Stimulated activated CD8-positive, alpha-beta memory T cell treated with anti-CD3 and anti-CD28 coated beads, Interleukin-7, amount 100 ng/mL, for 1 hour (primary cell): ENCODE results near the gene CFAP97D1.
A peak's percentile ranks its signal among the peaks of the same experiment; 100 is the strongest.
"Not testable (repeated sequence)": the region's sequence is repeated elsewhere in the genome, so short reads cannot be mapped to it uniquely, and the experiment has no call there.

Experiments used
- DNase-seq, 2 donors: peaks; one replicate each; pipeline ENCODE4 v3.0.0-alpha.2; 2020; ENCODE audit warnings: low read depth in 2 of 2

The CFAP97D1 gene

DNA sequence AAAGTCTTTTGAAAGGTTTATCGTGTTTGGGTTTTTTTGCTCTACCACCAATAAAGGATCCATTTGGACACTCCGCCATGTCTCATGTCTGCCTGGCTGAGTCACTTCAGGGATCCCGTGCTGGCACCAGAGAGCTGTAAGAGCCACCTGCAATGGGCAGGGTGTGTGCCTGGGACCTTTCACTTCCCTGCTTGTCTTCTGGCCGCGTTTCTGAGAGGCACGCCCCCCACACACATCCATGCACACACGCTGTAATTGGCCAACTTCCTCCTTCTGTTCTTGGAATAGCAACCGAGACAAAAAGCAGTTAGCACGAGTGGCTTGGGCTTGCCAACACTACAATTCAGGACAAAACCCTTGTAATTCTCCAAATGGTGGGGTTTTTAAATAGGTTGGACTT is 11.9 kb upstream of the CFAP97D1 start:
- DNase-seq, result no peak

DNA sequence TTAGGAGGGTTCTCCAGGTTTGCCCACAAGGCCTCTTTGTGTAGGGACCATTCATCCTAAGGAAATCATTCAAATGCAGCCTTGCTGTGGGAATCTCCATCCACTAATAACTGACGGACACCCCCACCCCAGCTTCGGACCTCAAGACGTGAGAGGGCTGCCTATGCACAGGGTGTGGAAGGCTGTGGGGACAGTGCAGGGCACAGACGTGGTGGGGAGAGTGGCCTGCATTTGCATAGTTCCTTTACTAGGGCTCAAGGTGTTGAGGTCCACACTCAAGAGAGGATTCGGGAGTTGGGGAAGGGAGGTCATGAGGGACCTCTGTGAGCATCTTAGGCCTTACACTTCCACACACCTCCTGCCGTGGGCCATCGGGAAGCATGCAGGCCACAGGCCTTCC is 11.3 kb upstream of the CFAP97D1 start:
- no peak for DNase-seq

DNA sequence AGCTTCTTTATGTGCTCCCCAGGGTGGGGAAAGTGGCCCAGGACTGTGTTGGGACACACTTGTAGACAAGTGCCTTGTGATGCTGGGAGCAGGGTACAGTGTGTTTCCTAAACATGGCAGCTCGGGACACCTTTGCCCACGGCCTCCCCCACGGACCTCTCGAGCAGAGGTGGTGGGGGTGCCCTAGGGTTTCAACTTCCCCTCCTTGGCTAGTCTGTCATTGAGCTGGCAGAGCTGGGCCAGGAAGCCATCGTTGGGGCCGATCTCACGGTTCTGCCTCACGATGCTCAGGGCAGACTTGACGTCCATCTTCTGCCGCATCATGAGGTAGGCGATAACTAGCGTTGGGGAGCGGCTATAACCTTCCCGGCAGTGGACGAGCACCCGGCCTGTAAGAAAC is 10.8 kb upstream of the CFAP97D1 start:
- no peak for DNase-seq

DNA sequence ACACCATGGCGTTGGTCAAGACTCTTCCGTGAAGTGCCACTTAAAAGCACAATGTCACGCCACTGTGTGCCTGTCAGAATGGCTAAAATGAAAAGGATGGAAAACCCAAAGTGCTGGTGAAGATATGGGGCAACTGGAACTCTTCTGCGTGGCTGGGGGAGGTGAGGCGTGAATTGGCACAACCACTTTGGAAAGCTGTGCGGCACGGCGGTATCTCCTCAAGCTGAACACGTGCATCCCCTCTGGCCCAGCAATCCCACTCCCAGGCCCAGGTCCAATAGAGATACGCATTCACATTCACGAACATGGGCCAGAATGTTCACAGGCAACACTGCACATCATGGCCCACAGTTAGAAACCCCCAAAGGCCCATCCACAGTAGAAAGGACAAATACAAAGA is 10.4 kb upstream of the CFAP97D1 start:
- DNase-seq, result no peak

DNA sequence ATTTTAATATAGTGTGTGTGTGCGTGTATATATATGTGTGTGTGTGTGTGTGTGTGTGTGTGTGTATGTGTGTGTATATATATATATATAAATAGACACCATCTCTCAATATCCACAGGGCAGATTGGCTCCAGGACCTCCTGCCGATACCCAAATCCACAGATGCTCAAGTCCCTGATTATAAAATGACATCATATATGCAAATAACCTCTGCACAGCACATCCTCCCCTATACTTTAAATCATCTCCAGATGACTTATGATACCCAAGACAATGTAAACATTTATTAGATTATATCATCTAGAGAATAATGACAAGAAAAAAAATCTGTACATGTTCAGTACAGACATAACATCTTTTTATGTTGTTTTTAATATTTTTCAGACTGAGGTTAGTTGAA is 9.3 kb upstream of the CFAP97D1 start:
- no peak for DNase-seq

DNA sequence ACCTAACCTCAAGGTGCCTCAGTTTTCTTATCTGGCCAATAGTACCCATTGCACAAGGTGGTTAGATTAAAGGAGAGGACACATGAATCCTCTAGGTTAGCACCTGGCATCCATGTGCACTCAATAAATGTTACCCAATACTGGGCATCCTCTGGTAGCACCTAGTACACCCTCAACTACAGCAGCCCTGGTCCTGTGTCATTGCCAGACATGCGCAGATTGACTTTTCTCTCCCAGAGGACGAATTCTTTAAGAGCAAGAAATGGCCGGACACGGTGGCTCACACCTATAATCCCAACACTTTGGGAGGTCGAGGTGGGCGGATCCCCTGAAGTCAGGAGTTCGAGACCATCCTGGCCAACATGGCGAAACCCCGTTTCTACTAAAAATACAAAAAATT is 8.8 kb upstream of the CFAP97D1 start:
- DNase-seq, result no peak

DNA sequence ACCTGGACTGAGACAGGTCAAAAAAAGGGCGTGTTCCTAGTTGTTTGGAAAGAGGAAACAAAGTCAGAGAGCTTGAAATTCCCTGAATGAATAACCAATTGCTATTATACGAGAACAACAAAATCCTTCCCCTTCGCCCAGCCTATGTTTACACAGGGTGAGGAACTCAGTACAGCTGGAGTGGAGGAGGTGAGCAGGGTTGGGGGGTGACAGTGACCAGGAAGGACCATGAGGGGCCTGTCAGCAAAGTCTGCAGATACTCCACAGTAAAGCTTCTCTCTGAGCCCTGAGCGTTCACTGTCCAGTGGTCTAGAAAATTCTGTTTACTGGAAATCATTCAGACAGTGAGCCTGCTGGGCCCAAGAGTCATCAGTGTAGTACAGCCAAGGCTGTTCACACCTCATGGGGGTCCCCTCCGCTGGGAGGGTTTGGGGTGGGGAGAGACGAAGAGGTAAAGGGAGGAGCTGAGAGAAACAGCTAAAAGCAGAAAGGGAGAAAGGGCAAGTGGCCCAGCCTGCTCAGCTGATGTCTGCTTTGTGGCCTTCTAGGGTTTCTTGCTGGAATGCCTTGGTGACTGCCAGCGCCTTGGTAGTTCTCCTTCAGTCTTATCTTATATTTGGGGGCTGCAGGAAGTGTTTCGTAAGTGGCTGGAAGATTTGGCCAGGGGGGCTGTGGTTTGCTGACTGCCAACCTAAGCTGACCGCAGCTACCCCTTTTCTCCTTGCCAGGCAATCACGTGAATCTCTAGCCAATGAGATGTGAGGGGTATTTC is 7.2 kb upstream of the CFAP97D1 start:
- no peak for DNase-seq

DNA sequence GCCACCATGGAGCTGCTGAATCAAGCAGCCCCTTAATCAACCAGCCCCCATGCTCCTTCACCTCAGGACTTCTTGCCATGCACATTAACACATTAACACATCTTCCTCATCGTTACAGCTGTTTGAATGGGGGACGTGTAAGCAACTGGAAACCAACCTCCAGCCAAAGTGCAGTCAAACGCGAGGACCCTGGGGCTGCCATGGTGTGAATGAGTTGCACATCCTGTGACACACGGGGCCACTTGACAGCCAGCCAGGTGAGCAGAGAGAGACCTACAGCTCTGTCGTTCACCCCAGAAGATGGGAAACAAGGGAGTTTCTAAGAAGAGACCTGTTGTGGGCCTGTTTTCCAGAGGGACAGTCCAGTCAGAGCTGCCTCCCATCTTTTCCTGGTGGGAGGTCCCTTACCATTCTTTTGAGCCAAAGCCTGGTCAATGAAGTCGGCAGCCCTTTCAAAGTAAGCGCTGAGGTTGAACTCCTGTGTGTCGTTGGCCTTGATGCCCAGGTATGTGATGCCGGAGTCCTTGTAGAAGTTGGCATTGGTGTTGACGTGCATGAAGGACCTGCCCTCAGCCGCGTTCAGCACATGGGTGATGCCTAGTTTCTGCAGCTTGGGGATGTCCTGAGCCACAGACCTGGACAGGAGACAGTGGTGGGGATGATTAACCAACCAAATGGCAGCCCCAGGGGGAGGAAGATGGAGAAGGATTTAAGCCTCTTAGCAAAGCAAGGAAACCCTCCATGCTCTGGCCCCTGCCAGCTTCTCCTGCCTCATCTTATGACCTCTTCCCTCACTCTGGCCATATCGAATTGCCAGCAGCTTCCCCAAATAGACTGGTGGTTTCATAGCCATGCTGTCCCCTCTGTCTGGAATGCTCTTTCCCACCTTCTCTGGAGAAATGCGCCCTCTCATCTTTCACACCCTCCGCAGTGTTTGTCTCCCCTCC is 5.7 kb upstream of the CFAP97D1 start:
- DNase-seq, result no peak

DNA sequence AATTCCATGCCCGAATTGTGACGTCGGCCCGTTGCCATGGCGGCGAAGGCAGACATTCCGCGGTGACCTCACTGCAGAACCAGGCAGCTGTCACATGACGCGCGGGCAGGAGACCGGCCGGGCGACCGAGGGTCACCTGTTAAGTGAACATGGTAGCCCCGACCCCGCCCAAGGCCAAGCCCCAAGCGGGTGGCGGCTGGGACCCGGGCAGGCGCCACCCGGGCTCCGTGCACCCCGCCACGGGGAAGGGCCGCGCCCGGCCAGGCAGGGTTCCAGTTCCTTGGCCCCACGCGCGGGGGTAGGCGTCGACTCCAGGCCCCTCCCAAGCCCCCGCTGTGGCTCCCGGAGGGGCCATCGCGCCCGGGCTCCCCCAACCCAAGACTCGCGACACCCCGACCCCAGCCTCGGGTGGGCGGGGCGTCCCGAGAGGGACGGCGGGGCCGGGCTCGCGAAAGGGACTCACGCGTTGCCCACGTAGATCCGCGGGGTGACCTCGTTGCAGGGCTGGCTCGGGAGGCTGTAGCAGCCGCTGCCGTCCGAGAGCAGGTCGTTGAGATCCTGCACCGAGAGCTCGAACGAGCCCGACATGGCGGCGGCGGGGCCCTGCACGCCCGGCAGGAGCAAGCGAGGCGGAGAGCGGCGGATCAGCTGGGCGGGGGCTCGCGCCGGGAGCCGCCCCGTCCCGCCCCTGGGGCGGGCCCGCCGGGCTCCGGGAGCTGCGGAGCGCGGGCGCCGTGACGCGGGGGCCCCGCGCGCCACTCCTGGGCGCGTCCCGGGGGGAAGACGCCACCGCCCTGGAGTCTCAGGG is 1.7 kb upstream of the CFAP97D1 start, which contains the start of gene DUSP3:
Gene DUSP3 (minus strand): TSS at position 641 of the 808 bp plus-strand sequence. CDS start 53 bp downstream, at position 588.
- DNase-seq, result peak; percentile 37 to 40

DNA sequence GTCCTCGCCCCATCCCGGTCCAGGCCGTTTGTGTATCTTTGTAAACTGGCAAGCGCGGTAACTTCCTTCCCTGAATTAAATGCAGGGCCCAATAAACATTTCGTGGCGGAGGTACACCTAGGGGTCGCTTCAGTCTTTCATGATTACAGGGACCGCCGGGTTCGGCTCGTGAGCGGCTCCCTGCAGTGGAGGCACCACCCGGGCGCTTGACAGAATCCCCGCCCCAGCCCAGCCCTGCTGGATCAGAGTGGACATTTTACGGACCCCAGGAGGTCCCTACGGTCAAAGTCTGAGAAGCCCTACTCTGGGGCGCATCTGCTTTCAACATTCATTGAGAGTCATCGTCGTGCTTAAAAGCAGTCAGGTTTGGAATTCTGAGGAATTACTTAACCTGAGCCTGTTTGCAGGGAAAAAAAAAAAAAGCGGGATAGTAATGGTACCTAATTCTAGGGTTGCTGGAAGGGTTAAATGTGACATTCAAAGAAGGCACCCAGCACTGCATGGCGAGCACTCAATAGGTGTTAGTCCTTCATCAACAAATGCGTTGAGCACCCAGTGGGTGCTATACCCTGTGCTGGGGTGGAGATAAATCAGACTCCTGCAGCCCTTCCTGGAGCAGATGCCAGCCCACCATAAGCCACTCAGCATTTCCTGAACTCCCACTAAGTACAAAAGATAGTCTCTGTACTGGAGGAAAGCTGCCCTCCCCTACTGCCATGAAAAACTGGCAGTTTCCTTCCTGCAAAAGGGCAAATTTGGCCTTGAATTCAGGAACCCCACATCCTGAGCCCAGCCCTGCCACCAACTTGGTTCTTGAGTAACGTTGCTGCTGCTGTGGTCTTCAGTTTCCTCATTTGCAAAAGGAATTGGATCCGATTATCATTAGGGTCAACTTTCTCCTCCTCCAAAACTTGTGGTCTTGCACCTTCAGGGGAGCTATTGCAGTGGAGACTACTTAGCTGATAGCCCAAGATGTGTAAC is 800 bp upstream of the CFAP97D1 start:
- no peak for DNase-seq

DNA sequence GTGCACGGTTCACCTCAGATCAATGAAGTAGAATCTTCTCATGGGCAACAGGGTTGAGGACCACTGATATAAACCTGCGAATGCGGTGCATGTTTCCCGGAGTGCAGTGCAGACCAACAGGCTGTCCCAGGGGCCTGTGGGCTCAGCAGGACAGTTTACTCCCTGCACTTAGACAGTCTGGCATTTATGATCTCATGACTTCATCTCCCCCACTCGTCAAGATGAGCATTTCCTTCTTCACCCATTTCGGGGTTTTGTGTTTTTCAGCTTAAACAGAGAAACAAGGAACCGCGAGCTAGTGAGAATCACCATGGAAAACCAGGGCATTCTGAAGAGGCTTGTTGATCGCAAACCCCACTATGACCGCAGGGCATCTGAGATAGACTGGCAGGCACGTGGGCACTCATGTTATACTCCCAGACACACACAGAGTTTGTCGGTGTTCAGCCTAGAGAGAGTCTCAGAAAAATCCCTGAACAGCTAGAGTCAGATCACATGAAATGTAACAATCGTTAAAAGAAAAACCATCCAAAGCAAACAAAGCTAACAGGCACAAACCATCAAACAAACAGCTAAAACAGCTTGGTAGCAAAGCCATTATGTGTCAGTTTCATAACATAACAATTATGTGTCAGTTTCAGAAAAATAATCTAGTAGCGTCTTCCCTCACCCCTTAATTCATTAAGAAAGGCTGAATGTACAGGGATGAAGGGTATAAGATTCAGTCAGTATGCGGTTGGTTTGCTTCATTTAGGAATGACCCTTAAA is 2.9 kb downstream of the CFAP97D1 start:
- DNase-seq, result no peak

DNA sequence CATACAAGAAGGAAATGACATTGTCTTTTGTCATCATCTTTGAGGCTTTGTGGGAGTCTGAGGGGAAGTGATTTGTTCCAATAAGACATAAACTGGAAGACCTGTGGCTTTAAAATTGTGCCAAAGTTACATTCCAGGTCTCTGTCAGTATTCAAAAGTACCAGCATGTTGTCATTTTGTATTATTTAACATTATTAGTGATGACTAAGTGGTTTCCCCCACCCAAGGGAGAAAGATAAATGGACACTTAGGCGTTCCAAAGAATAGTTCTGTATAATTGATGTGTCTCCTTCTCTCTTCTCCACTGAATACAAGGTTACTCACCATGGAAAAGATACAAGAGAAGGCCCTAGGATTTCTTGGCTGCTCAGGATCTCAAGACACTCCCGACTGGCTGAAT is 3.8 kb downstream of the CFAP97D1 start:
- no peak for DNase-seq

DNA sequence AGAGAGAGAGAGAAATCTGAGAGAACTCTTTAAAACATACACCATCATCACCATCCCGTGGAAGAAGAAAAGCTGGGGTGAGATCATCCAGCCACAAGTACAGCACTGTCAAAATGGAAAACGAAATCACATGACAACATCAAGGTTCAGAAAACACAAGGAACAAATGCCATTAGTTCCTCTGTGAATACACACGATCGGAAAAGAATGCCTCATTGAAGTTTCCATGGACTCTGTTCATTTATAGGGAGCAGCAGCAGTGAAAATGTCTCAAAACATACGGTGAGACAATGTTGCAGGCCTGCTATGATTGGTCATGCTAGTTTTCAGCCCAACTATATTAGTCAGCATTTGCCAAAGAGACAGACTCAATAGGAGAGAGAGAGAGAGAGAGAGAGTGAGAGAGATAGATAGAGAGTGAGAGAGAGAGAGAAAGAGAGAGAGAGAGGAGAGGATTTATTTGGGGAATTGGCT is 4.4 kb downstream of the CFAP97D1 start:
- no peak for DNase-seq

DNA sequence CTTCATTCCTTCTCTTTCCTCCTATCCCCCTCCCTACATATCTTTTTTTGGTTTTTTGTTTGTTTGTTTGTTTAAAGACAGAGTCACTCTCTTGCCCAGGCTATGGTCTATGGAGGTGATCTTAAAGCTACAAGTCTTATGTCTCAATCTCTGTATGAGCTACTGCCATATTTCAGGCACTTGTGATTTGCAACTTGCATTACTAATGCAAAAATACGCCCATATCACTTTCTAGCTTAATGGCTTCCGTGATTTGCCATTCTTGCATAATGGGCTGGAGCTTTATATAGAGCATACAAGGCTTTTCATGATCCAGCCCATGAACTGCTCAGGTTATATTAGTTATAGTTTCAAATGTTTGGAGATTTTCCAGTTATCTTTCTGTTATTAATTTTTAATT is 7.5 kb downstream of the CFAP97D1 start:
- DNase-seq, result no peak

DNA sequence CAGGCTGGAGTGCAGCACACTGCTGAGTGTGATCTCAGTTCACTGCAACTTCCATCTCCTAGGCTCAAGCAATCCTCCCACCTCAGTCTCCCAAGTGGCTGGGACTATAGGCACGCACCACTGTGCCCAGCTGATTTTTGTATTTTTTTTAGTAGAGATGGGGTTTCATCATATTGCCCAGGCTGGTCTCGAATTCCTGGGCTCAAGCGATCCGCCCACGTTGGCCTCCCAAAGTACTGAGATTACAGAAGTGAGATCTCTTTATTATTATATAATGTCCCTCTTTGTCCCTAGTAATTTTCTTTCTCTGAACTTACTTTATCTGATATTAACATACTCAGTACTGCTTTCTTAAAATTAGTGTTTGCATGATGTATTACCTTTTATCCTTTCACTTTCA is 8.3 kb downstream of the CFAP97D1 start:
- no peak for DNase-seq

DNA sequence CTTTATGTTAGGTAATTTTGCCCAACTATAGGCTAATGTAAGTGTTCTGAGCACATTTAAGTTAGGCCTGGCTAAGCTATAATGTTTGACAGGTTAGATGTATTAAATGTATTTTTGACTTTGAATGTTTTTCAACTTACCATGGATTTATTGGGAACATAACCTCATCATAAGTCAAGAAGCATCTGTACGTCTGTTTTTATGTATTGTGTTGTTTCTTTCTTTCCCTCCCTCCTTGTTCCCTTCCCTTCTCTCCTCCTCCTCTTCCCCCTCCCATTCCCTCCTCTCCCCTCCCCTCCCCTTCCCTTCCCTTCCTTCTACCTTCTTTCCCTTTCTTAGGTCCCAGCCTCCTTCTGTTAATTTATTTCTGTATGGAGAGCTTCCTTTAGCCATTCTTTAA is 9.2 kb downstream of the CFAP97D1 start:
- no peak for DNase-seq

DNA sequence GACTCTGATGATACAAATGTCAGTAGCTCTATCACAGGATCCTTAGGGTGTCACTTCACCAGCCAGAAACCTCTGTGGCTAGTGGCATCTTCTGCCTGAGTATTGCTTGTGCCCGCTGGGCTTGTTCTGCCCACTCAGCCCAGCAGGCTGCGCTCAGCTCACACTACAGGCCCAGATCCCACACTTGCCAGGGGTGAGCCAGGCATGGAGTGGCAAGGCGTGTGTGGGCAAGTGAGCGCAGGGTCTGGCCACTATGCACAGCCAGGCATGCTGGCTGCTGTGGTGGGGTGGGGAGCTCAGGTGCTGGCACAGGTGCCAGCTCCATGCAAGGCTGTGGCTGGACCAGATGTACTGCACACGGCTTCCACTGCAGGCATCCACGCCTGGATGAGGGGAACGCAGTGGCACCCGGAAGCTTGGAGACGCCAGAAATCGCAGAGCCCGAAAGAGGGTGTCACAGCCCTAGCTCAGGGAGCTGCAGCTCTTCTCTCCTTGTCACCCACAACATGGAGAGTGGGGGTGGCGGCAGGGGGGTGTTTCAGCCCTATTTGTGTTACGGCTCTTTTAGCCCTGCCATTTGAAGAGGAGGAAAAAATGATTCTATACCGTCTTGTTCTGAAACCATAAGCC is 10.2 kb downstream of the CFAP97D1 start:
- DNase-seq, result no peak

DNA sequence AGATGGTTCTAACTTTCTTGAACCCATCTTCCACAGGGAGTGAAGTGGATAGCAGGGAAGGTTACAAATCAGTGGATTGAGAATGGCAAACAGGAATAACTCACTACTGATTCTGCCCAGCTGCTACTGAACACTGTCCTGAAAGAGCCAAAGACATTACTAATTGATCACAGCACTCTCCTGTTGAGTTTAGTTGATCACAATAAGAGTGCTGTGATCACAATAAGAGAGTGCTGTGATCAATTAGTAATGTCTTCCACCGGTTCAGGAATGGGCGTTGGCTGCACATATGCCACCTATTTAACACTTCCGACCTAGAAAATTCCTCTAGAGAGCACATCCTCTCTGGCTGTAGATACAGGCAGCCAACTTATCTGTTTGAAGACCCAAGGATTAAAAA is 11.4 kb downstream of the CFAP97D1 start:
- DNase-seq, result no peak

DNA sequence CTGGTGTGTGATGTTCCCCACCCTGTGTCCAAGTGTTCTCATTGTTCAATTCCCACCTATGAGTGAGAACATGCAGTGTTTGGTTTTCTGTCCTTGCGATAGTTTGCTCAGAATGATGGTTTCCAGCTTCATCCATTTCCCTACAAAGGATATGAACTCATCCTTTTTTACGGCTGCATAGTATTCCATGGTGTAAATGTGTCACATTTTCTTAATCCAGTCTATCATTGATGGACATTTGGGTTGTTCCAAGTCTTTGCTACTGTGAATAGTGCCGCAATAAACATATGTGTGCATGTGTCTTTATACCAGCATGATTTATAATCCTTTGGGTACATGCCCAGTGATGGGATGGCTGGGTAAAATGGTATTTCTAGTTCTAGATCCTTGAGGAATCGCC is 12.4 kb downstream of the CFAP97D1 start:
- DNase-seq, result not testable (repeated sequence)
